COLO668 (cell line): ENCODE data around the gene PLXNB1.

Experiments used
- DNase-seq: peaks from one replicate; lab custom pipeline; 2025; ENCODE audit not compliant: unreplicated experiment; lab: John Stamatoyannopoulos, UW

Gene PLXNB1

DNA sequence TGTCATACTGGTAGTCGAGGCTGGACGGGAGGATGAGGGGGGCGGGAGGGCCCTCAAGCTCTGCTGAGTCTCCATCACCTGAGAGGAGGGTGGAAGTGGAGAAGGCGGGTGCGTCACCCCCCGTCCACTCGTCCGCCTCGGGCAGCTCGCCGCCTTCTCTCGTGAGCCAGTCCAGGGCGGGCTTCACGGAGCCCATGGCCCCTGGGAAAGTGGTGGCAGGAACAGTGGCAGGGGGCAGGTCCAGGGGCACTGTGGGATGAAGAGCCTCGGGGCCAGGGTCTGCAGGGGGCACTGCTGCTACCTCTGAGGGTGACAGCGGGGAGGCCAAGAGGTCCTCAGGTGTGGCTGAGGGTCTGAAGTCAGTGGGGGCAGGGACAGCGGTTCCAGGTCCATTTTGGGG is 10.3 kb downstream of the PLXNB1 start:
- no peak for DNase-seq

- DNase-seq = no peak
These were observed 10.7 kb downstream of the PLXNB1 start for GRCh38 chr3:48419149-48419548.

DNA sequence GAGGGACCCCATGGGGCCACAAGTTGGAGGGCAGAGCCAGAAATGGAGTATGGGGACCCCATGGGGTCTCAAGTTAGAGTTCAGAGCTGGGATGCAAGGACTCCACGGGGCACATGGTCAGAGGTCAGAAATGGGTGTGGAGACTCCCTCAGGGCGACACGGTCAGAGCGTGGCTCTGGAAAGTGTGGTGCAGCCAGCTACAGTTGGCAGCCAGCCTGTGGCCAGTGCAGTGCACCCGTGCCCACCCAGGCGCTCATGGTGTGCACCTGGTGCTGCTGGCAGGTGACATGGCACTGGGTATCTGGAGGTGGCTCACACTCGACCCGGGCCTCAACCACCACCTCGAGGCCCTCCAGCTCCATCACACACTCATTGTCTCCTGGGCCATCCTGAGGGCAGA is 11.2 kb downstream of the PLXNB1 start:
- no peak for DNase-seq

GRCh38 chr3:48418140-48418539 is 11.7 kb downstream of the PLXNB1 start:
- DNase-seq = no peak

- DNase-seq = no peak
These were observed 12.3 kb downstream of the PLXNB1 start for GRCh38 chr3:48417529-48418108.

DNA sequence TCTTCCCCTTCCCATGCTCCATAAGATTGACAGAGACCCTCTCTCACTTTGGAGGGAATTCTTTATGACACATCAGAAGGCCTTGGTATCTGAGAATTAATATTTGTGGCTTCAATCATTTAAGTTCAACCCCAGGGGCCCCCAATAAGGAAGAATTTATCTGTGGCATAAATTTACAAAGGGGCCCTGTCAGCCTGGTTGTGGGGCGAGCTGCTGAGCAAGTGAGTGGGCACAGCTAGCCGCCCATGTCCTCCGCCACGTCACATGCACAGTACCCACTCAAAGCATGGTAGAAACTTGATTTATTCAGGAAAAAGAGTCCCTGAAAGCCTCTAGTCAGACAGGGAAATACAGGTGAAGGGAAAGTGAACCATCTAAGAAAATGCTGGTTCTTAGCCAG is 13.3 kb downstream of the PLXNB1 start:
- no peak for DNase-seq

- no peak for DNase-seq
These were observed 13.8 kb downstream of the PLXNB1 start for GRCh38 chr3:48416091-48416505.

- no peak for DNase-seq
These were observed 14.5 kb downstream of the PLXNB1 start for GRCh38 chr3:48415251-48415953.

DNA sequence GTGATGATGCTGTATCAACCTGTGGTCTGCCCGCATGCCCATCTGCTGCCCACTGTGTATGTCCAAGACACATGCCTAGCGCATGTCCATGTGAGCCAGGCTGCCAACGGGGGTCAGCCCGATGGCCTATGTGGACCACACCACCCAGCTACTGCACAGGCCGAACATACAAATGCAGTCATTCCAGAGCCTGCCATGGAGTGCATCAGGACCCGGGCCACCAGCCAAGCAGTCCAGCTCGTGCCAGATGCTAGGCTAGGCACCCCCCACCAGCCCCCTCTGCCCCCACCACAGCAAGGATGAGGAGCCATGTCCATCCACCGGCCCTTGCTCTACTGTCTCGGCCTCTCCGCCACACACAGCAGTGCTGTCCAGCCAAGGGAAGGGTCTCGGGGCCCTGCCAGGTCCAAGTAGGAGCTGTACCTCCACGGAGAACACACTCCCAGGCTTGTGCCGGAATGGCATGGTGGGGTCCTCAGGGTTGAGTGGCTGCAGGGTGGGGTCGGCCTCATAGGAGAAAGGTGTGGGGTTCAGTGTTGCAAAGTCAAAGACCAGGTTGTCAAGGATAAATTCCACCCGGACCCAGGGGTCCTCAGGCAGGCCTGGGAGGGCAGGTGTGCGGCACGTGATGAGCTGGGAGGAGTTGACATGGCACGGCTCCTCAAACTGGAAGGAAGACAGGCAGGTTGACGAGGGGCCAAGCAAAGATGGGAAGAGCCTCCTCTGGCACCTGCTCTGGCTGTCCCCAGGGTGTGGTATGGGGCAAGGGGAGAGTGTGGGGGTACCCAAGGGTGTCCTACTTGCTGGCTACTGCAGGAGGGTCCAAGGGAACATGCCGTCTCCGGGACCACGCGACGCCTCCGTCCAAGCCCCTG is 15.3 kb downstream of the PLXNB1 start:
- DNase-seq = no peak

DNA sequence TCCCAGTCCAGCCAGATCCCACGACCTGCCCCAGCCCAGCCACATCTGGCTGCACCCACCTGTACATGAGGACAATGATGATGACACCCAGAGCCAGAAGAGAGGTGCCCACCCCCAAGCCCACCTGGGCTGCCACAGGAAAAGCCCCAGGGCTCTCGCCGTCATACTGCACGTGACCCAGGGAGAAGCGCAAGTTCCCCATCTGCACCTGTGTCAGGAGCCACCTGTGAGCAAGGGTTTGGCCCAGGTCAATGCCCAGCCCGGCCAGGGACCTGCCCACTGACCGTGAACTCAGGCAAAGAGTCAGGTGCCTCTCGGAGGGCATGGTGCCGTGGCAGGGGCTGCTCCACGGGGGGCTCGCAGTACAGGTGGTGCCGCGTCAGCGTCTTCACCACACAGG is 16.3 kb downstream of the PLXNB1 start:
- no peak for DNase-seq

GRCh38 chr3:48413086-48413485 is 16.8 kb downstream of the PLXNB1 start:
- no peak for DNase-seq

GRCh38 chr3:48412375-48413001 is 17.4 kb downstream of the PLXNB1 start:
- DNase-seq = no peak

DNA sequence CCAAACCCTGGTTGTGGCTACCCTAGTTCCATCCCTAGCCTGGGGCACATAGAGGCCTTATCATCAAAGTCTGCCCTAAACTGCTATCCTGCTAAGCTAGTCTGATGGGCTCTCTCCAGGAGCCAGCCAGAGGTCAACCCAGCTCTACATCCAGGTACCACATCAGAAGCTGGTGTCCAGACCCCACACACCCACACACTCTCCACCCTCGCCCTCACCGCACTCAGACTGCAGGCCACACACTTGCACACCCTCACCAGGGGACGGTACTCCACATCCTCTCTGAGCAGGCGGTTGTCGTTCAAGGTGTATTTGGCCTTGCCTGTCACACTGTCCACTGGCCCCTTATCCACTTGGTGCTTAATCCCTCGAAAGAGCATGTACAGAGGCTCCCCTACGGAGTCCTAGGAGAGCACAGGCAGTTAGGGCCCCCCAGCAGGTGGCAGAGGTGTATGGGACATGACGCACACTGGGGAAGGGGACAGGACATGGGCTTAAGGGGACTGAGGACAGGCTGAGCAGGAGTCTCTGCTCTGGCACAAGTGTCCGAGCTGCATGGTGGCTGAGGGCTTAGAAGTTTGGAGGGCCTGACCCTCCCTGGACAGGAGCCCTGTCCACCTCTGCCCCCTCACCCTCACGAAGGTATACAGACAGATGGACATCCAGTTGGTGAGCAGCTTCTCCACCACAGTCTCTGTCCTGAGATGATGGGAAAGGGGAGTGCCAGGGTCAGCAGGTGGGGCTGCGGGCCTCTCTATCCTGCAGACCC is 18.1 kb downstream of the PLXNB1 start:
- no peak for DNase-seq

GRCh38 chr3:48411041-48411588 is 18.8 kb downstream of the PLXNB1 start:
- DNase-seq = no peak

GRCh38 chr3:48410205-48411040 is 19.5 kb downstream of the PLXNB1 start:
- no peak for DNase-seq

- DNase-seq = no peak
These were observed 20.3 kb downstream of the PLXNB1 start for GRCh38 chr3:48409291-48410201.

GRCh38 chr3:48408823-48409281 is 21.0 kb downstream of the PLXNB1 start:
- no peak for DNase-seq

DNA sequence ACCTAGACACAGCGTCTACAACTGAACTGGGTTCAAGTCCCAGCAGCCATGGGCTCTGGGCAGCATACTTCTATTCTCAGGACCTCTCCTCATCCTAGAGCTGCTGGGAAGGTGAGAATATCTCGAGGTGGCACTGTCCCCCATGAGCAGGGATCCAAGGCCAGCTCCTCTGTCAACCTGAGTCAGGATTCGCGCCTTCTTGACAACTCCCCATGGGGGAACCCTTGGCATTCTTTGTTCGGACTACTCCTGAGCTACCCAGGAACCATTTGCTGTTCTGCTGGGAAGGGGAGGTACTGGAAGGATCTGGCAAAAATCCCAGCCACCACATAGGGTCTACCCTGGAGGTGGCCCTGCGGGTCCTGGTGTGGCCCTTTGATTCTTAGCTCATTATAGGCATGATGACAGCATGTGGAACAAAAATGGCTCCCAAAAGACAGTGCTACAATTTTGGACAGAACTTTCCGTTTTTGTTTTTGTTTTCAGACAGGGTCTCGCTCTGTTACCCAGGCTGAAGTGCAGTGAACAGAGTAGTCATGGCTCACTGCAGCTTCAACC is 22.3 kb downstream of the PLXNB1 start:
- DNase-seq = no peak
